Stimulated activated CD8-positive, alpha-beta memory T cell treated with anti-CD3 and anti-CD28 coated beads, Interleukin-7, amount 100 ng/mL, for 4 hours (primary cell): ENCODE results near the gene FAM184B.

Source experiments
- DNase-seq, 2 donors: peaks; one replicate each; pipeline ENCODE4 v3.0.0-alpha.2; 2020; ENCODE audit warnings: low read depth in 2 of 2

FAM184B gene

GRCh38 chr4:17781300-17782287, at the start of gene FAM184B:
FAM184B (minus strand) TSS chr4:17781621; CDS start chr4:17781299, 322 bp downstream.
- DNase-seq, result no peak

- no peak for DNase-seq
Observed at GRCh38 chr4:17823871-17824669, 42.6 kb upstream of the FAM184B start.

- DNase-seq, result no peak
Observed at GRCh38 chr4:17817027-17817426, 35.6 kb upstream of the FAM184B start.

- no peak for DNase-seq
Observed at GRCh38 chr4:17816142-17816541, 34.7 kb upstream of the FAM184B start.

- DNase-seq, result no peak
Observed at GRCh38 chr4:17814140-17814539, 32.7 kb upstream of the FAM184B start.

- DNase-seq, result no peak
Observed at GRCh38 chr4:17812801-17813200, 31.4 kb upstream of the FAM184B start.

- DNase-seq, result no peak
Observed at GRCh38 chr4:17812125-17812524, 30.7 kb upstream of the FAM184B start.

GRCh38 chr4:17811078-17811603, 29.7 kb upstream of the FAM184B start:
- DNase-seq, result no peak

- peak; percentile 99 for DNase-seq
Observed at GRCh38 chr4:17810260-17811077, 29.0 kb upstream of the FAM184B start, which contains the start of the genes DCAF16 and NCAPG. DCAF16 (minus strand) TSS chr4:17810757; CDS start chr4:17804141, 6,616 bp downstream. NCAPG (plus strand) TSS chr4:17810979; CDS start chr4:17811078, 99 bp downstream.

GRCh38 chr4:17809667-17810066, 28.2 kb upstream of the FAM184B start:
- DNase-seq, result no peak

GRCh38 chr4:17807446-17807845, 26.0 kb upstream of the FAM184B start:
- no peak for DNase-seq

GRCh38 chr4:17805580-17806155, 24.2 kb upstream of the FAM184B start:
- DNase-seq, result no peak

GRCh38 chr4:17797808-17798207, 16.4 kb upstream of the FAM184B start:
- DNase-seq, result no peak

GRCh38 chr4:17794730-17795129, 13.3 kb upstream of the FAM184B start:
- no peak for DNase-seq

GRCh38 chr4:17788956-17789355, 7.5 kb upstream of the FAM184B start:
- DNase-seq, result no peak

- no peak for DNase-seq
Observed at GRCh38 chr4:17787315-17787714, 5.9 kb upstream of the FAM184B start.

- DNase-seq, result no peak
Observed at GRCh38 chr4:17786567-17786966, 5.1 kb upstream of the FAM184B start.

- DNase-seq, result no peak
Observed at GRCh38 chr4:17785858-17786257, 4.4 kb upstream of the FAM184B start.

GRCh38 chr4:17780501-17781299, 721 bp downstream of the FAM184B start:
- DNase-seq, result no peak

- DNase-seq, result no peak
Observed at GRCh38 chr4:17778431-17778830, 3.0 kb downstream of the FAM184B start.
